BE2C (cell line): ENCODE results near the gene CUL3.

Experiments
- DNase-seq: peaks from one replicate; pipeline ENCODE4 v3.0.0-alpha.2; 2020
- H3K27me3 ChIP-seq: fragments of 250-450 bp; sonication (Bioruptor Pico); 2 replicates; pipeline ENCODE4 v1.5.1; 2020; ENCODE audit warnings: mild to moderate bottlenecking
- H3K36me3 ChIP-seq: fragments of 250-450 bp; sonication (Bioruptor Pico); 2 replicates; pipeline ENCODE4 v1.5.1; 2020; ENCODE audit warnings: mild to moderate bottlenecking
- H3K4me1 ChIP-seq: fragments of 250-450 bp; sonication (Bioruptor Pico); 2 replicates; pipeline ENCODE4 v1.5.1; 2020
- H3K4me3 ChIP-seq: 2 replicates; pipeline ENCODE4 v1.5.1; 2011; ENCODE audit warnings: low read depth, low read length
- H3K9me3 ChIP-seq: fragments of 250-450 bp; sonication (Bioruptor Pico); 2 replicates; pipeline ENCODE4 v1.5.1; 2020
- TF ChIP-seq, protein P1 (sequence below): IDR thresholded peaks from 2 replicates; pipeline ENCODE4 v1.5.1; 2012; ENCODE audit warnings: mild to moderate bottlenecking, low read depth, low read length

Gene CUL3

DNA sequence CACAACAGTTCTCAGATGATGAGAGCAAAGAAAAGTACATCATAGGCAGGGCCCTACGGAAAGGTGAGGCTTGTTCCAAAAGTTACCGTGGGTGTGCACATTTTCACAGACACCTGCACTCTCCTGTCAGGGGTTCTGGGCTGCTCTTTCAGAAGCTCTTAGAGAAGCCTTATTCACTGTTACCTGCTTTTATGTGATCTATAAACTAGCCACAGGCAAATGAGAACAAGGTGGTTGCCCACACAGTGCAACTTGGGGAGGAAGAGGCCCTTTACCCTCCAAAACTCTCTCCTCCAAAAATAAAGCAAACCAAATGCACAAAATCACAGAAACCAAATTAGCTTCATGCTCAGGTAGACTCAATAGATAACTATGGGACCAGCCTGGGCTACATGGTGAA is 11.1 kb upstream of the CUL3 start:
- Histone ChIP-seq H3K36me3 (no peaks in the 10 kb centered on the region), H3K4me1 (no peaks in the 10 kb centered on the region), H3K4me3 (no peak overlapping the region), H3K9me3 (no peaks in the 10 kb centered on the region), H3K27me3 (no peaks in the 10 kb centered on the region)
- DNase-seq = no peak
- TF ChIP-seq, protein P1, sequence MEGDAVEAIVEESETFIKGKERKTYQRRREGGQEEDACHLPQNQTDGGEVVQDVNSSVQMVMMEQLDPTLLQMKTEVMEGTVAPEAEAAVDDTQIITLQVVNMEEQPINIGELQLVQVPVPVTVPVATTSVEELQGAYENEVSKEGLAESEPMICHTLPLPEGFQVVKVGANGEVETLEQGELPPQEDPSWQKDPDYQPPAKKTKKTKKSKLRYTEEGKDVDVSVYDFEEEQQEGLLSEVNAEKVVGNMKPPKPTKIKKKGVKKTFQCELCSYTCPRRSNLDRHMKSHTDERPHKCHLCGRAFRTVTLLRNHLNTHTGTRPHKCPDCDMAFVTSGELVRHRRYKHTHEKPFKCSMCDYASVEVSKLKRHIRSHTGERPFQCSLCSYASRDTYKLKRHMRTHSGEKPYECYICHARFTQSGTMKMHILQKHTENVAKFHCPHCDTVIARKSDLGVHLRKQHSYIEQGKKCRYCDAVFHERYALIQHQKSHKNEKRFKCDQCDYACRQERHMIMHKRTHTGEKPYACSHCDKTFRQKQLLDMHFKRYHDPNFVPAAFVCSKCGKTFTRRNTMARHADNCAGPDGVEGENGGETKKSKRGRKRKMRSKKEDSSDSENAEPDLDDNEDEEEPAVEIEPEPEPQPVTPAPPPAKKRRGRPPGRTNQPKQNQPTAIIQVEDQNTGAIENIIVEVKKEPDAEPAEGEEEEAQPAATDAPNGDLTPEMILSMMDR = no peak

DNA sequence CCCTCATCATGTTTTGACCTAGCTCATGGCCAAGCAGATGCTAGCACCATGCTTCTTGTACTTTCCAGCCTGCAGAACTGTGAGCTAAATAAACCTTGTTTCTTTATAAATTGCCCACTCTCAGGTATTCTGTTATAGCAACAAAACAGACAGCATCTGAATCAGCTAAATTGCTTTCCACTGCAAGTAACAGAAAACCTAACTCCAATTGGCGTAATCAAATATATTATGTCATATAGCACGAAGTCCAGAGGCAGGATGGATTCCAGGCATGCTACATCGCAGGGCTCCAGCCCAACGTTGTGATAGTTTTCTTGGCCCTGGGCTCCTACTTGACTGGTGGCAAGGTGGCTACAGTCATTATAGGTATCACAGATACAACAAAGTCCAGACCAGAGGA is 10.4 kb upstream of the CUL3 start:
- no peaks in the 10 kb centered on the region for H3K27me3 ChIP-seq
- H3K36me3 ChIP-seq = no peaks in the 10 kb centered on the region
- no peak overlapping the region for H3K4me3 ChIP-seq
- H3K4me1 ChIP-seq = no peaks in the 10 kb centered on the region
- H3K9me3 ChIP-seq = no peaks in the 10 kb centered on the region
- TF ChIP-seq, protein P1 = no peak
- DNase-seq = no peak

DNA sequence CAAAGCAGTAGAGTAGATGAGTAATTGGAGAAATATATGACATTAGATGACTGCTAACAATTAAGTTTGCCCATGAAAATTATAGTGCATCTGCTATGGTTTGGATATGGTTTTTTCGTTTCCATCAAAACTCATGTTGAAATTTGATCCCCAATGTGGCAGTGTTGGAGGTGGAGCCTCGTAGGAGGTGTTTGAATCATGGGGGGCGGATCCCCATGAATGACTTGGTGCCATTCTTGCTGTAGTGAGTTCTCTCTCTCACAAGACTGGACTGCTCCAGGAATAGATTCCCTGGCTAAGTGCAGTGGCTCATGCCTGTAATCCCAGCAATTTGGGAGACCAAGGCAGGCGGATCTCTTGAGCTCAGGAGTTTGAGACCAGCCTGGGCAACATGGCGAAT is 9.7 kb upstream of the CUL3 start:
- H3K27me3 ChIP-seq = no peaks in the 10 kb centered on the region
- H3K9me3 ChIP-seq = no peaks in the 10 kb centered on the region
- H3K36me3 ChIP-seq = no peaks in the 10 kb centered on the region
- no peak overlapping the region for H3K4me3 ChIP-seq
- TF ChIP-seq, protein P1 = no peak
- DNase-seq = no peak
- no peaks in the 10 kb centered on the region for H3K4me1 ChIP-seq

DNA sequence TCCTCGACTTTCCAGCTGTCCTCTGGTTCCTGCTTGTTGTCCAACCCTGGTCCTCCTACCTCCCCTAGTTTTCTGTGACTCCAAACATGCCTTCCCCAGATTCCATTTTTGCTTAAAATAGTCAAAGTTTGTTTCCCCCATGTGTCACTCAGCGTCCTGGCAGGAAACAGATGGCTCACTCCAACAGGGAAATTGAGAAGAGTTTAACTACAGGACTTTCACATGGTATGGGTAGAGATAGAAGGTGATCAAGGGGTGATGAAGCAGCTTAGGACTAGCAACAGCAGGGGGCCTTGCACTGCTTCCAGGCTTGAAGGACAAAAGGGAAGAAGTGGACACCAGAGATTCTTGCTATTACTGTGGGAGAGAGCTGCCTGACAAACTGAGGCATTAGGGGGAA is 6.1 kb upstream of the CUL3 start:
- TF ChIP-seq, protein P1 = no peak
- no peaks in the 10 kb centered on the region for H3K4me1 ChIP-seq
- no peak overlapping the region for H3K4me3 ChIP-seq
- no peaks in the 10 kb centered on the region for H3K9me3 ChIP-seq
- no peaks in the 10 kb centered on the region for H3K27me3 ChIP-seq
- H3K36me3 ChIP-seq = no peaks in the 10 kb centered on the region
- no peak for DNase-seq

DNA sequence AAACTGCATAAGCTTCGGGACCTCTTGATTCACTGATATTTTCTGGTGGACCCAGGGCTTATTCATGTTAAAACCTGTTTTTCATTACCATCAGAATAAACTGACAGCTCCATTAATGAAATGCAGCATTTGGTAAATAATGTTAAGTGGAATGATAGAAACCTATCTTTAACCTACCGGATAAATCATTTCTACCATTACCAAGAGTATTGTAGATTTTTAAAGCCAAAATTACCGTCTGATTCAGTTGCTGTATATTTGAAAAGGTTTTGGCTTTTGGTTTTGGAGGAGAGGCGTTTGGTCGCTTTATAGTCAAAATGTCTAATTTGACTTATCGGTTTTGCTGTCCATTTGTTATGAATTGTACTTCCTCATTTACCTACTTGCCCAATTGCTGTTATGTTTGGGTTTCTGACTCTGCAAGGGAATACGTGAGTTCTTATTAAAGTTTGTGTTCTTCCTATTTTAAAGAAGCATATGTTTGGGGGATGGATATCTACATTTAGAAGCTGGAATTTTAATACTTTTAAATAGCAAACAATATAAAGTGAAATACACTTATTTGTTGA is 1.0 kb upstream of the CUL3 start:
- peak overlapping the region; percentile 74 for H3K4me3 ChIP-seq
- no peaks in the 10 kb centered on the region for H3K9me3 ChIP-seq
- DNase-seq = no peak
- TF ChIP-seq, protein P1 = no peak
- no peaks in the 10 kb centered on the region for H3K4me1 ChIP-seq
- no peaks in the 10 kb centered on the region for H3K27me3 ChIP-seq
- no peaks in the 10 kb centered on the region; the same call in none of the 2 replicates for H3K36me3 ChIP-seq

DNA sequence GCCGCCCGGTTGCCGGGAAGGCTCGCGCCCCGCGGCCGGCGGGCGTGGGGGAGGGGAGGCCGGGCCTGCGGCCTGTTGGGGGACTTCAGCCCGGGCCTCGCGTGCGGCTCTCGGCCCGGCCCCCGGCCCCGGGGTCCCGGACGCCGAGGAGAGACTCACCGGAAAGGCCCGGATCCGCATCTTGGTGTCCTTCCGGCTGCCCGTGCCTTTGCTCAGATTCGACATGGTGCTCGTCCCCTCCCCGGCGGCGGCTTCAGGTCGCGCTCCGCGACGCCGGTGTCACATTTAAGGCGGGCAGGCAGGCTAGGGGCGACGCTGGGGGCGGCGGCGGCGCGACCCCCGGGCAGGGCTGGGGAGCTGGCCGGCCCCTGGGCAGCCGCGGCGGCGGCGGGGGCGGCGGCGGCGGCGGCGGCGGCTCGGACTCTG is 365 bp downstream of the CUL3 start:
- TF ChIP-seq, protein P1 = no peak
- DNase-seq = peak; percentile 60
- no peaks in the 10 kb centered on the region for H3K27me3 ChIP-seq
- H3K9me3 ChIP-seq = no peaks in the 10 kb centered on the region
- H3K4me1 ChIP-seq = peaks cover 1% of the 10 kb centered on the region; the same call in 1 of the 2 replicates
- H3K4me3 ChIP-seq = peak overlapping the region; percentile 88
- peaks cover 3% of the 10 kb centered on the region for H3K36me3 ChIP-seq
